Measurements from ENCODE around the gene ZNF454.

Gene ZNF454

DNA sequence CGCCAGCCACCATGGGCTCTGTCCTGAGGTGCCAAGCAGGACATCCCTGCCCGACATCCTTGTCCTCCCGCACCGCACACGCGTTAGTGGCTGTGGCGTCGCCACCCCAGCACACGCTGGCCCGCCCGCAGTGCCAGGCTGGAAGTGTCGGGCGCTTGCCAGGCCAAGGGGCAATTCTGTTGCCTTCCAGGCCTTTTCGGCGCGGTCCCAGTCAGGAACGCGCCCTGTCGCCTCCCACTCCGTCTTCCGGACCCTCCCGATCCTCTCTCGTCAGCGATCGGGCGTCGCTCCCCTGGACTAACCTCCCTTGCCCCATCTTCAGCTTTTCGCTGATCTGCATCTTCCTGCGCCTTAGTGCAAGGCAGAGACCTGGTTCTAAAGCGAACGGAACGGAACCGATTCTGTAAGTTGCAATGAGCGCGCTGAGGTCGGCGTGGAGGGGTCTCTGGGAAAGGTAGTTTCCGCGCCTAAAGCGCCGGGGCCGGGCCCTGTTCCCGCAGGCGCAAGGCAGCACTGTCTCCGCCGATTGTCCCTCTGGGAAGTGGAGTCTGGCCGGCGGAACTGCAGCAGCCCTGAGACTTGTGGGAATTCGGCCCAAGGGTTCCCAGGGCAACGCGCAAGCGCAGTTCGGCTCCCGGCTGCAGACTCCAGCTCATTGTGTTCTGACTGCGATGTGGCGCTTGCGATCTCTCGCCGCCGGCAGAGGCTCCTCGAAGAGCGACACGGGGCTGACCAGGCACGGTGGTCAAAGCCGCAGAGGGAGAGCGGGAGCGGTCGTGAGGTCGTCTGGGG is at the start of gene ZNF454:
ZNF454 (plus strand) TSS at position 630 of the 792 bp plus-strand sequence. CDS start 1,594 bp downstream, outside the sequence.
- no peak for DNase-seq

DNA sequence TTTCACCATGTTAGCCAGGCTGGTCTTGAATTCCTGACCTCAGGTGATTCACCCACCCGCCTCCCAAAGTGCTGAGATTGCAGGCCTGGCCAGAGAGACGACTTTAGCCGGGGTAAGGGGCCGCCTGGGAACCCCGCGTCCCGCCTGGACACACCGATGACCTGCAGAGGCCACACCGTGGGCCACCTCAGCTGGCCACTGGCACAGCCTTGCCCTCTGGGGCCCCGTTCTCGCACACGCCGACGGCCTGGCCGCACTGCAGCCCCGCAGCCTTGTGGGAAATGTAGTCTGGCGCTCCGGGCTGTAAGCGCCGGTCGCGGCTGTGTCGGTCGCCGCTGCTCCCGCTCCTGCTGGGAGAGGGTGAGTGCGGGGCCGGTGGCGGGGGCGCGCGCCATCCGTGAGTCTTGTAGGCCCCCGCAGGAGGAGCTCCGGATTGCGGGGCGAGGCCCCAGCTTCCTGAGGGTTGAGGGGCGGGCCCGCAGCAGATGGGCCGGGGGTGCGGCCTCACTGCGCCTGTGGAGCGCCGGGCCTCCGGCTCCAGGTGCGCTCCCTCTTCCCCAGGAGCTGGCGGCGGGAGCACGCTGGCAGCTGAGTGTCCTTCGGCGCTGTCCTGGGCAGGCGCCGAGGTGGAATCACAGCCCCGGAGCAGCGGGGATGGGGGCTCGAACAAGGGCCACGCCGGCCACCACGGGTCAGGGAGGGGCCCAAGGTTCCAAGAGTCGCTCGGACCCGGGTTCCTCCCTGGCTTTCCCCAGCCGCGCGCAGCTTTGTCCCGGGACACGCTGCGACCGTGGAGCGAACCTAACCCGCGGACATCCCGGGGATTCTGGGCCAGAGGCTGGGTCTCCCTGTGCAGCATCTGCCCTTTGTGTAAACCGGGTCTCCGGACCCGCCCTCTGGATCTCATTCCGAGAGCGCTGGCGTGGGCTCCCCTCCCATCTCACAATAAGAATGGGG is 45.1 kb upstream of the ZNF454 start, which contains the start of gene ZFP2:
ZFP2 (plus strand) TSS at position 299 of the 957 bp plus-strand sequence. CDS start 35,401 bp downstream, outside the sequence.
- DNase-seq, result peak; percentile 67

DNA sequence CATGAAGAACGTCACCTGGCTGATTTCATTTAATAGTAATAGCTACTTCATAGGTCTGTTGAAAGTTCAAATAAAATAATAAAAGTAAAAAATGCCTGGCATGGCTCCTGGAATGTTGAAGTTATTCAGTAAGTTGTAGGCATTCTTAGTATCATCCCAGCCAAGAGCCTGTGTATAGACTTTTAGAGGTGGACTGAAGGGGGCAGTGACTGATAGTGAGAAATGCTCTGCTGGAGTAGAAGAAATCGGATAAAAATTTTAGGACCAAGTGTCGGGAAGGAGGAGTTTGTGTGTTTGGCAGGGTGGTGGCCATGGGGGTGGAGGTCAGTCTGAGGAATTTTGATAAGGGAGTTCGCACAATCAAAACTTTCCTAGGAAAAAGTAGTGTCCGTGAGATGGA is 41.7 kb upstream of the ZNF454 start:
- no peak for DNase-seq

DNA sequence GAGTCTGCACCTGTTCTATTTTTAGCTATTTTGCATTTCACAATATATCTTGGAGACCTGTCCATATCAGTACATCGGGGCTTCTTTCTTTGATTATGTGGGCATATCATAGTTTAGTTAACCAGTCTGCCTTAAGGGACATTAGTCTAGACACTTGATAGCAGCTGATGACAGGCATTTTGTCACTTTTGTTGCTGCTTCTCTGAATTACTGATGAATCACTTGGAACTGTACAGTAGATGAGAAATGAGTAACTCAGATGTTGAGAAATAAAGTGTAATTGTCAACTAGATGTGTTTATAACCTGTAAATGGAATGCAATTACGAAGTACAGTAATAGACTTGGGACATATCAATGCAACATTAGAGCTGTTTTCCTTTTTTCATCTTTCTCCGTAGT is 38.1 kb upstream of the ZNF454 start:
- DNase-seq, result no peak

DNA sequence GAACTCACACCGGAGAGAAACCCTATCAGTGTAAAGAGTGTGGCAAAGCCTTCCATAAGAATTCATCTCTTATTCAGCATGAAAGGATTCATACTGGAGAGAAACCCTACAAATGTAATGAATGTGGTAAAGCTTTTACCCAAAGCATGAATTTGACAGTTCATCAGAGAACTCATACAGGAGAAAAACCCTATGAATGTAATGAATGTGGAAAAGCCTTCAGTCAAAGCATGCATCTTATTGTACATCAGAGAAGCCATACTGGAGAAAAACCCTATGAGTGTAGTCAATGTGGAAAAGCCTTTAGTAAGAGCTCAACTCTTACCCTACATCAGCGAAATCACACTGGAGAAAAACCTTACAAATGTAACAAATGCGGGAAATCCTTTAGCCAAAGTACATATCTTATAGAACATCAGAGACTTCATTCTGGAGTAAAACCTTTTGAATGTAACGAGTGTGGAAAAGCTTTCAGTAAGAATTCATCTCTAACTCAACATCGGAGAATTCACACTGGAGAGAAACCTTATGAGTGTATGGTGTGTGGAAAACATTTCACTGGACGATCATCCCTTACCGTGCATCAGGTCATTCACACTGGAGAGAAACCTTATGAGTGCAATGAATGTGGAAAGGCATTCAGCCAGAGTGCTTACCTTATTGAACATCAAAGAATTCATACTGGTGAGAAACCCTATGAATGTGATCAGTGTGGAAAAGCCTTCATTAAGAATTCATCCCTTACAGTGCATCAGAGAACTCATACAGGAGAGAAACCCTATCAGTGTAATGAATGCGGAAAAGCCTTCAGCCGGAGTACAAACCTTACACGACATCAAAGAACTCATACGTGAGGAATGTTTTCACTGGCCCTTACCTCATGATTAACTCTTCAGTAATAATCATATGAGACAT is 8.9 kb upstream of the ZNF454 start:
- DNase-seq, result no peak

DNA sequence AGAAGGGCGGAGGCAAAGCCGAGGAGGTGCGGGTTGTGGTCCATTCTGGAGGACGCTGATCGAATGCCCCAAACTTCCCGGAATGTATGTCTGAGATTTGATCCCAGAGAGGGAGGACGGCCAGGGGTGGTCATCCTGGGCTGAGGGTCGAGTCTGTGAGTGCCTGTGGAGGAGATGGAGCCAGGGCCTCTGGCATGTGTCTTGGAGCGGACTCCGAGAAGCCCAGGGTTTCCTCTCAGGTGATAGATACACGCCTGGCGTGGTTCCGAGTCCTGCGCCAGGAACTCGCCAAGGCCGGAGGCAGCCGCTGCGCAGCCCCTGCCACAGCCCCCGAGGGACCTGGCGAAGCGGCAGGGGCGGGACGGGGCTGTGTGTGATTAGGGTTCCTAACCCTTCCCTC is 363 bp downstream of the ZNF454 start:
- no peak for DNase-seq

DNA sequence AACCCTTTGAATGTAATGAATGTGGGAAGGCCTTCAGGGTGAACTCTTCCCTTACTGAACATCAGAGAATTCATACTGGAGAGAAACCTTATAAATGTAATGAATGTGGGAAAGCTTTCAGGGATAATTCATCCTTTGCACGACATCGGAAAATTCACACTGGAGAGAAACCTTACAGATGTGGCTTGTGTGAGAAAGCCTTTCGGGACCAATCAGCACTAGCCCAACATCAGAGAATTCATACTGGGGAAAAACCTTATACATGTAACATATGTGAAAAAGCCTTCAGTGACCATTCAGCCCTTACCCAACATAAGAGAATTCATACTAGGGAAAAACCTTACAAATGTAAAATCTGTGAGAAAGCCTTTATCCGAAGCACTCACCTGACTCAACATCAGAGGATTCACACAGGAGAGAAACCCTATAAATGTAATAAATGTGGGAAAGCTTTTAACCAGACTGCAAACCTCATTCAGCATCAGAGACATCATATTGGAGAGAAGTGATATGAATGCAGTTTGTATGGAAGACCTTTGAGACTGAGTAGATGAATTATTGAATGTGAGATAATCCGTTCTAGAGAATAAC is 24.6 kb downstream of the ZNF454 start:
- DNase-seq, result no peak

DNA sequence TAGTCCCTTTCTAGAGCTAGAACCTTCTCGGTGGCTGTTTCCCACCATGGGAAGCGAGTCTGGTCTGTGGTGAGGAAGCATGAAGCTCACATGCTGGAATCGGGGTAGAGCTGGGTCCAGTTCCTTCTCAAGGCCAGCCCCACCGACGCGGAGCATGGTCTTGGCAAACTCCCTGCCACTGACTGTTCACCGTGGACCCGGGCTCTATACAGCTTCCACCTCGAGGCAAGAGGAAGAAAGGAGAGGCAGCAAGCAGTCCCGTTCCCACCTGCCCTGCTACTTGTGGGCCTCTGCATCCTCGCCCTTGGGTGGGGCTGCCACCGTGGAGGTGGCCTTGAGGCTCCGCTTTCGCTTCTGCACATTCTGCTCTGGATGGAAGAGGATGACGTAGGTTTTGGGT is 40.4 kb downstream of the ZNF454 start:
- DNase-seq, result no peak

DNA sequence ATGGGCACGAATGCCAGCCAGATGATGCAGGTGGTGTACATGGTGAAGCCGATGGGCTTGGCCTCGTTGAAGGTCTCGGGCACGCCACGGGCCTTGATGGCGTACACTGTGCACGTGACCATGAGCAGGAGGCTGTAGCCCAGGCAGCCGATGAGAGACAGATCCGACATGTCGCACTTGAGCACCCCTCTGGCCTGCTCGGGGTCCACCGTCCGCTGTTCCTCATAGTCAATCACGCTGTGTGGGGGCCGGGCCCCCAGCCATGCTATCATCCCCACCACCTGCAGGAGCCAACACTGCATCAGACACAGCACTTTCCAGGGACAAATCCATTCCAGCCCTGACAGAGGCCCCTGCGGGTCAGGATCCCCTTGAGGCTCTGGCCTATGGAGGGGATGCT is 41.9 kb downstream of the ZNF454 start:
- no peak for DNase-seq

DNA sequence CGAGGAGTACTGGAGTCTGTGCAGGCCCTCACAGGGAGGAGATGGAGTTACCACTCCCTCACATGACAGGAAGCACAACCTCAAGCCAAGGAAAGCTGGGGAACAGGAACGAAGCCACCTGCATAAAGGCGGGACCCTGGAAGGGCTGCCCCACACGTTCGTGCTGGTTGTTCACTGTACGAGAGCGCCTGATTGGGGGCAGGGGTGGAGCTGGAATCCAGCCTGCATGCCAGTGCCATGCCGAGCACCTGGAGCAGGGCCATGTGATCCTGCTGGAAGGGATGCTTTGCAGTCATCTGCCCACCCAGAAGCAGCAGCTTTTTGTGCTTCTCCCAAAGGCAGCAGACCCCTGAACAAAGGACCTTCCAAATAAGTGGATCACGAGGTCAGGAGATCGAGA is 42.7 kb downstream of the ZNF454 start:
- no peak for DNase-seq

DNA sequence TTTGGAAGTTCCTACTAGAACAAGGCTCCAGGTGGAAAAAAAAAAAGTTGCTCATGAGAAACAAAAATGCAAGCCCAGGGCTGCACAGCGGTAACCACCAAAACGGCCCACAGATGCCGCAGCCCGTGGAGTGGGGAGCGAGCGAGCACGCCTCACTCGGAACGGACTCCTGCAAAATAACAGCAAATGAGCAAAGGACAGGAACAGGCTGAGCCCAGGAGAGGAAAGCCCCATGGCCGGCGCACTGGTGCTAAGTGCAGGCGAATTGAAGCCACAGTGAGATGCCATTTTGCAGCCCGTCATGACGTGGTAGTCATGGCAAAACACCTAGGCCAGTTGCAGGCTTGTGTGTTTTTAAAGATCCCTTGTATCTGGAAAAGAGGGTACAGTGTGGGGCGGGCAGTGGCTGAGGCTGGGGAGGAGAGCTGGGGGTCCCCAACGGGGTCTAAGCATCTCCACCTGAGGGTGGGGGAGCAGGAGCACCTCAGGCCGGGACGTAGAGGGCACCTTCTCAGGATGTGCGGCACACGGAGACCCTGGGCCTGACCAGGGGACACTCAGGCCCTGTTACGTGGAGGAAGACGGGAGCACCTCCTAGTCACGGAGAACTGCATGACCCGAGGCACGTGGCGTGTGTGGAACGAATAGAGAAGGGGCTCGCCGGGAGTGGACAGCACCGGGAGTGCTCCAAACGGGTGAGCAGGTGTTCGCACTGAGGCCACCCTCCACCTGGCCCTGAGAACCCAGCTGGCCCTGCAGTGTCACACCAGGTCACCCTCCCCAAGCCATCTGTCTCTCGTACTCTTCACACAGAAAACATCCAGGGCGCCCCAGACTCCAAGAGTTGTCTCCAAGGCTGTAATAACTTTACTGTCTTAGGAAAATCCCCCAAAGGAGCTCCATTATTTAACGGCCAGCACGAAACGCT is 43.4 kb downstream of the ZNF454 start:
- DNase-seq, result no peak

DNA sequence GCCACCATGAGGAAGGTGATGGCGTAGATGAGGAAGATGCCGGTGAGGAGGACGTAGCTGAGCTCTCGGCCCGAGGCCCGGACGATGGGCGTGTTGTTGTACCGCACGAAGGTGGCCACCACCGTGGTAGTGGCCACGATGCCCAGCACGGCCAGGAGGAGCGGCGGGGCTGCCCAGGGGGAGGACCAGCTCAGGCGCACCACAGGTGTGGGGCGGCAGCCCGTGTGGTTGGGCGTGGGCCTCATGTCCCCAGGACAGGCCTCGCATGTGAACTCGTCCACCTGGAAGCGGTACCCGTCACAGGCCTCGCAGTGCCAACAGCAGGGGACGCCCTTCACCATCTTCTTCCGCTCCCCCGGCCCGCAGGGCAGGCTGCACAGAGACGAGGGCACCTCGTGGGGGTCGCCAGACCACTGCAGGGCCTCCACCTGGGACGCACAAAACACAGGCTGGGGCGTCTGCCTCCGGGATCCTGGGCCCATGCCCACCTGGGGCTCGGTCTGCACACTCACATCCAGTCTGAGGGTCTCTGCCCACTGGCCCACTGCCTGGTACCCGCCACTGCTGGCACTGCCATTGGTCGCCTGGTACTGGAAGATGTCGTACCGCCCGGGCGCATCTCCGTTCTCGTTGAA is 45.4 kb downstream of the ZNF454 start:
- DNase-seq, result no peak

DNA sequence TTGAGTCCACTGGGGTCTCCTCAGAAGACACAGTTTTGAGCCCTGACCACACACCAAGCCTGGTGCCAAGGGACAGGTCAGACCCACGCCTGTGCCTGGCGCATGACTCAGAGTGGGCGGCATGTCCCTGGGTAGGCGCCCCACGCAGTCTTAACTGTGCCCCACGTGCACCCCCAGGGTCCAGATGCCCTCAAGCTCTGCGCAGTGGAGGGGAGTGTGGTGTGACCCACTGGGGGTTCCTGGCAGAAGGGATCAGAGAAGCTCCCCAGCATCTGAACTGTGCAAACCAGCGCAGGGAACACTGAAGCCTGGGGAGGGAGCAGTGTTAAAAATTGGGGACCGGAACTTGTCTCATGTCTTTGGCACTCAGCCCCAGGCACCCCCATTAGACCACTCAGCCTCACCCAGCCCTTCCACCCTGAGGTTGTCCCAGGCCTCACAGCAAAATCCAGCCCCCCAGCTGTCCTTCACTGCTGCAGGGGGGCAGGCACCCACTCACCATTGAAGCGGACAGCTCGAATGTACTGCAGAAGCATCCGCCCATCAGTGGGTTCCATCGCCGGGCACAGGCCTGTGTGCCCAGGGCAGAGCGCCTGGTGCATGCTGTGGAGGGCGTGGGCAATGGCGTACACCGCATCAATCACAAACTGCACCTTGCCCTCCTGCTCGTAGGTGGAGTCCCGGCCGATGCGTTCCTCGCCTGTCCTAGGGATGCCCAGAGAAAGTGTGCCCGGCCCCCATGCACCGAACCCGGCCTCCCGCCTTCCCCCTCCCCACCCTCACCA is 47.6 kb downstream of the ZNF454 start:
- no peak for DNase-seq

DNA sequence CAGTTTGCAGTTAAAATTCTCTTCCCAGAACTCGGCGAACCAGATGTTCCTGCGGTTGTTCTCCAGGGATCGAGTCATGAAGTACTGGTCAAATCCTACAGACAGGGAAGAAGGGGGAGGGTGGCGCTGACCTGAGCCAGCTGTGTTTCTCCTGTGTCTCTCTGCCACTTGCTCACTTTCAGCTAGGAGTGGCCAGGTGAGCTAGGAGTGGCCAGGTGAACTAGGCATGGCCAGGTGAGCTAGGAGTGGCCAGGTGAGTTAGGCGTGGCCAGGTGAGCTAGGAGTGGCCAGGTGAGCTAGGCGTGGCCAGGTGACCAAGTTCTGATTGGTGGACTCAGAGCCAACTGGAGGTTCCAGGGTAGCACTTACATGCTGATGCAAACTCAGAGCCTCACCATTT is 48.3 kb downstream of the ZNF454 start:
- no peak for DNase-seq

DNA sequence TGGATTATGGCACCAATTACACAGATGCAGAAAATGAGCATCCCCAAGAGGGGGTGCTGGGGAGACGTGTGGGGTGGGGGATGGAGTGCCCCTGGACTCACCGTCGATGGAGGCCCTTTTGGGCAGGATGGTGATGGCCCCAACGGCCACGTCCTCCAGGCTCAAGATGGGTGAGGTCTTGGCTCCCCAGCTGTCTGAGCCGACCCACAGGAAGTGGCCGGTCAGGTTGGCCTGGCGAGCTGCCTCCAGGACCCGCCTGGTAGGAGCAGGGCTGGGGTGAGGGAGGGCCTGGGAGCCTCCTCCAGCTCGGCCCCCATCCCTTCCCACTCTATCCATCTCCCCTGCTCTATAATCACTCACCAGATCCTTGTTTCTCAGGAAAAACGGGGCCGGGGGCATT is 49.5 kb downstream of the ZNF454 start:
- no peak for DNase-seq

DNA sequence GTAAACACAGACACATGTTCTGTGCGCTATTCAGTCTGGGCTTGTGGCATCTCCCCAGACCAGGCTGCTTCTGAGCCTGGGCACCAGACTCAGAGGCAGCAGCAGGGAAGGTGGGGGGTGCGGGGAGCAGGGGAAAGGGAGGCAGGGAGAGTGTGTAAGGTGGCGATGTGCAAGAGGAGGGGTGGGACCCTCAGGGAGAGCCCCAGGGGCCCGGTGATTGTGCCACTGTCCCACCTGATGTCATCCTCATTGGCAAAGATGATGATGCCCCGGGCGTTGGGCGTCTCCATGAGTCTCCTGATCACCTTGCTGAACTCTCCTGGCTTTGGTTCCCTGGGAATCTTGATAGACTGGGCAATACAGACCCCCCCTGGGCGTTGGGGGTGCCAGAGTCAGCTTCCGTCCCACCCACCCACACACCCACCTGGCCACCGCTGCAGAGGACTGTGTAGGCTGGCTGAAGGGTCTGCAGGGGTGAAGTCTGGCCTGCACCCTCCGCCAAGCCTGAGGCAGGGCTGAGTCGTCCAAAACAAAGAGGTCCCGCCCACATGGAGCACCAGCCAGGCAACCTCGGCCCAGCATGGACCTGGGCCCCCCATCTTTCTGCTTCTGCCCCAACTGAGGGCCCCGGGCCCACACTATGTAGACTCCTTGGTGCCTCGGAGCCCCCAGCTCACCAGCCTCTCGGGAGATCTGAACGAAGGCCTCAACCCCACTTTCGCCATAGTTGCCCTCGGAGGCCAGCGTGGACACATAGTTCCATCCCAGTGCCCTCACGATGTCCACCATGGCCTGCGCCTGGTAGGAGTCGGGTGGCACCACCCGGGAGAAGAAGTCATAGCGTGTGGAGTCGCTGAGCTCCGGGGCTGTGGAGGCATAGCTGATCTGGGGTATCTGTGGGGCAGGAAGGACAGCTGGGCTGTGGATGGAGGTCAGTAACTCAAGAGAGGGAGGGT is 50.5 kb downstream of the ZNF454 start:
- no peak for DNase-seq

DNA sequence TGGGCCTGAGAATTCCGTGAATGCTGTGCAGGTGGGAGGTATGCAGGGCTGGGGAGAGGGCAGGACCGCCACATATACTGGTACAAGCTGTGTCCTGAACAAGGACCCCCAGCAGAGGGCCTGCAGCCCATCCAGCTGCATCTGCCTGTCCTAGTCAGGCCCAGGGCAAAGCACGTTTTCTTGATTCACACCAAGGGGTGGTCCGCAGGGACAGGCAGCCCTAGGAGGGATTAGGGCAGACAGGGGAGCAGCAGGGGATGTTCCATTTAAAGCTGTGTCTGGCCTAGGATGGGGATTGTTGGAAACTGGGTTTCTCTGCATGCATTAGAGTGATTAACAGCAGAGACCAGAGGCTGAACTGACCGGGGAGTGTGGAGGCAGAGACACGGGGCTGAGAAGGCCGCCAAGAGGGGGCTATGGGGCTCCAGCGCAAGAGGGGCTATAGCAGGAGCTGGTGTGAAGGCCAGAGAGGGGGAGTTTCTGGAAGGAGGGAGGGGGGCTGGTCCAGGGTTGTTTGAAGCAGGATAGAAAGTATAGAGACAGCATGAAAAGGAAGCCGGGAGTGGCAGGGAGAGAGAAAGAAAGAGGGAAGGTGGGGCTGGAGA is 51.4 kb downstream of the ZNF454 start:
- no peak for DNase-seq

DNA sequence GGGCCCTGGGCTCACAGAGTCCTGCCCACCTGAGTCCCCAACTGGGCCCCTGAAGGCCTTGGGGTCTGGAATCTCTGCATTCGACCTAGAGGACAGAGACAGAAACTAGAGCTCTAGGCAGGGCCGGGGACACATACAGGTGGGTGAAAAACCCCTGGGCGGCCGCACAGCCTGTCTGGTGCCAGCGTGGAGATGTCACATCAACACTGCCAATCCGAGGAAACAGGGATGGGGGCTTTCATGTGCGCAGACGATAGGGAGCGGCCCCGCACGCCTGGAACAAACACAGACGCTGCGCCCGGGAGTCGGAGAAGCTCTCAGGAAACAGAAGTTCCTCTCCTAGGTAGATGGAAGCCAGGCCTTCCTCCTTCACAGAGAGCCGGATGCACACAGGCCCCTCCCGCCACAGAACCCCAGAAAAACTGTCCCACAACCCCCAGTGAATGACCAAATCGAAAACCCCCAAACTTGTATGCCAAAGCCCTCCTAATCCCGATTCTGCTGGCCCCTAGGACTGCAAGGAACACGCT is 52.3 kb downstream of the ZNF454 start:
- no peak for DNase-seq
